ENCODE data around the gene ZC3H12D.

Gene ZC3H12D

GRCh38 chr6:149452037-149452939 is 32.5 kb downstream of the ZC3H12D start:
- Histone ChIP-seq H3K4me2 (ENCODE audit: low read depth, low read length, poor library complexity, severe bottlenecking) (no peak overlapping the region), H3K79me2 (ENCODE audit: insufficient read depth, low read length) (no peaks in the 10 kb centered on the region), H3K9me3 (ENCODE audit: insufficient read depth, low read depth, low read length) (no peaks in the 10 kb centered on the region), H4K20me1 (ENCODE audit: insufficient read depth, low read length, poor library complexity, severe bottlenecking) (no peaks in the 10 kb centered on the region), H3F3A (ENCODE audit: low read depth) (no peaks in the 10 kb centered on the region), H3K9me2 (replicated peaks; ENCODE audit: low read depth, low read length) (no peaks in the 10 kb centered on the region), H3K9ac (ENCODE audit: low read depth, low read length, poor library complexity, severe bottlenecking) (no peak overlapping the region), H3K4me3 (ENCODE audit: low read length, poor library complexity, severe bottlenecking) (no peak overlapping the region), H3K36me3 (ENCODE audit: insufficient read depth, low read length) (no peaks in the 10 kb centered on the region), H3K4me1 (ENCODE audit: insufficient read depth, low read length, poor library complexity, severe bottlenecking) (no peaks in the 10 kb centered on the region), H3K27me3 (ENCODE audit: insufficient read depth, low read length, poor library complexity, severe bottlenecking) (no peaks in the 10 kb centered on the region), H2AFZ (ENCODE audit: low read length) (no peak overlapping the region)
- TF ChIP-seq CTCF (conservative IDR thresholded peaks at IDR 0.05; ENCODE audit: low read length) (no peak), EZH2phosphoT487 (IDR thresholded peaks at IDR 0.05; ENCODE audit: borderline replicate concordance) (no peak)

GRCh38 chr6:149451376-149452036 is 33.3 kb downstream of the ZC3H12D start:
- TF ChIP-seq CTCF (conservative IDR thresholded peaks at IDR 0.05; ENCODE audit: low read length) (no peak), EZH2phosphoT487 (IDR thresholded peaks at IDR 0.05; ENCODE audit: borderline replicate concordance) (no peak)
- Histone ChIP-seq H2AFZ (ENCODE audit: low read length) (no peak overlapping the region), H3K27me3 (ENCODE audit: insufficient read depth, low read length, poor library complexity, severe bottlenecking) (no peaks in the 10 kb centered on the region), H3K9me3 (ENCODE audit: insufficient read depth, low read depth, low read length) (no peaks in the 10 kb centered on the region), H3K9ac (ENCODE audit: low read depth, low read length, poor library complexity, severe bottlenecking) (no peak overlapping the region), H3K36me3 (ENCODE audit: insufficient read depth, low read length) (no peaks in the 10 kb centered on the region), H3K4me2 (ENCODE audit: low read depth, low read length, poor library complexity, severe bottlenecking) (no peak overlapping the region), H3K79me2 (ENCODE audit: insufficient read depth, low read length) (no peaks in the 10 kb centered on the region), H3F3A (ENCODE audit: low read depth) (no peaks in the 10 kb centered on the region), H3K4me3 (ENCODE audit: low read length, poor library complexity, severe bottlenecking) (no peak overlapping the region), H4K20me1 (ENCODE audit: insufficient read depth, low read length, poor library complexity, severe bottlenecking) (no peaks in the 10 kb centered on the region), H3K9me2 (replicated peaks; ENCODE audit: low read depth, low read length) (no peaks in the 10 kb centered on the region), H3K4me1 (ENCODE audit: insufficient read depth, low read length, poor library complexity, severe bottlenecking) (no peaks in the 10 kb centered on the region)

GRCh38 chr6:149450679-149451375 is 34.0 kb downstream of the ZC3H12D start:
- Histone ChIP-seq H3K4me1 (ENCODE audit: insufficient read depth, low read length, poor library complexity, severe bottlenecking) (no peaks in the 10 kb centered on the region), H3K9me3 (ENCODE audit: insufficient read depth, low read depth, low read length) (no peaks in the 10 kb centered on the region), H3K9ac (ENCODE audit: low read depth, low read length, poor library complexity, severe bottlenecking) (no peak overlapping the region), H3K27me3 (ENCODE audit: insufficient read depth, low read length, poor library complexity, severe bottlenecking) (no peaks in the 10 kb centered on the region), H3K36me3 (ENCODE audit: insufficient read depth, low read length) (no peaks in the 10 kb centered on the region), H3K4me3 (ENCODE audit: low read length, poor library complexity, severe bottlenecking) (no peak overlapping the region), H2AFZ (ENCODE audit: low read length) (no peak overlapping the region), H3F3A (ENCODE audit: low read depth) (no peaks in the 10 kb centered on the region), H3K9me2 (replicated peaks; ENCODE audit: low read depth, low read length) (no peaks in the 10 kb centered on the region), H3K79me2 (ENCODE audit: insufficient read depth, low read length) (no peaks in the 10 kb centered on the region), H3K4me2 (ENCODE audit: low read depth, low read length, poor library complexity, severe bottlenecking) (no peak overlapping the region), H4K20me1 (ENCODE audit: insufficient read depth, low read length, poor library complexity, severe bottlenecking) (no peaks in the 10 kb centered on the region)
- TF ChIP-seq EZH2phosphoT487 (IDR thresholded peaks at IDR 0.05; ENCODE audit: borderline replicate concordance) (no peak), CTCF (conservative IDR thresholded peaks at IDR 0.05; ENCODE audit: low read length) (no peak)
